Mesothelial cell of epicardium (in vitro differentiated cells): Measurements from ENCODE around the gene ZNF710. TPM values are rescaled to one million over a fixed set of nuclear protein-coding genes. Genes with fewer than 3 reads are reported as not detected.

ENCODE experiments used
- DNase-seq, 2 experiments: peaks; one replicate each; pipeline ENCODE4 v3.0.0; 2021; ENCODE audit warnings: low spot score in 2 of 2; ENCODE audit not compliant: unreplicated experiment in 2 of 2
- H3K27ac Mint-ChIP-seq: 2 replicates; pipeline ENCODE4 v1.8.0; 2021; ENCODE audit warnings: mixed read lengths
- H3K27me3 Mint-ChIP-seq: 2 replicates; pipeline ENCODE4 v1.8.0; 2021; ENCODE audit warnings: low read depth, mixed read lengths
- H3K36me3 Mint-ChIP-seq: 2 replicates; pipeline ENCODE4 v1.8.0; 2021; ENCODE audit warnings: mixed read lengths
- H3K4me1 Mint-ChIP-seq: 2 replicates; pipeline ENCODE4 v1.8.0; 2021; ENCODE audit warnings: mixed read lengths
- H3K4me3 Mint-ChIP-seq: 2 replicates; pipeline ENCODE4 v1.8.0; 2021; ENCODE audit warnings: mild to moderate bottlenecking, moderate library complexity, mixed read lengths
- H3K9me3 Mint-ChIP-seq: 2 replicates; pipeline ENCODE4 v1.8.0; 2021; ENCODE audit warnings: mixed read lengths
- CTCF ChIP-seq: fragments of 200-600 bp; sonication (generic); IDR thresholded peaks from one replicate; pipeline ENCODE4 v1.5.0; 2021; ENCODE audit warnings: antibody characterized with exemption; ENCODE audit not compliant: unreplicated experiment
- total RNA-seq: library from RNA; stranded (reverse); gene quantifications from 3 replicates; pipeline ENCODE4 v1.2.1, GENCODE V29; 2021

ZNF710 gene
- total RNA-seq, 1 donor from 2014 or later = 30.4 TPM

- TF ChIP-seq CTCF = no peak
- Mint-ChIP-seq H3K9me3 (no peaks in the 10 kb centered on the region), H3K4me3 (no peak overlapping the region), H3K36me3 (peaks cover 13% of the 10 kb centered on the region), H3K27me3 (no peaks in the 10 kb centered on the region), H3K27ac (peak overlapping the region; percentile 80), H3K4me1 (peaks cover 8% of the 10 kb centered on the region)
- DNase-seq = no peak
These were observed 74.5 kb downstream of the ZNF710 start for GRCh38 chr15:90075420-90076289.

- no peak for DNase-seq
- H3K27me3 Mint-ChIP-seq = no peaks in the 10 kb centered on the region
- H3K4me1 Mint-ChIP-seq = peaks cover 8% of the 10 kb centered on the region
- H3K4me3 Mint-ChIP-seq = no peak overlapping the region
- peaks cover 14% of the 10 kb centered on the region for H3K36me3 Mint-ChIP-seq
- H3K9me3 Mint-ChIP-seq = no peaks in the 10 kb centered on the region
- no peak for TF ChIP-seq CTCF
- H3K27ac Mint-ChIP-seq = no peak overlapping the region
These were observed 75.6 kb downstream of the ZNF710 start for GRCh38 chr15:90076716-90077115.

GRCh38 chr15:90078965-90079364, 77.8 kb downstream of the ZNF710 start:
- no peak for DNase-seq
- Mint-ChIP-seq H3K9me3 (no peaks in the 10 kb centered on the region), H3K4me1 (peaks cover 8% of the 10 kb centered on the region)

DNA sequence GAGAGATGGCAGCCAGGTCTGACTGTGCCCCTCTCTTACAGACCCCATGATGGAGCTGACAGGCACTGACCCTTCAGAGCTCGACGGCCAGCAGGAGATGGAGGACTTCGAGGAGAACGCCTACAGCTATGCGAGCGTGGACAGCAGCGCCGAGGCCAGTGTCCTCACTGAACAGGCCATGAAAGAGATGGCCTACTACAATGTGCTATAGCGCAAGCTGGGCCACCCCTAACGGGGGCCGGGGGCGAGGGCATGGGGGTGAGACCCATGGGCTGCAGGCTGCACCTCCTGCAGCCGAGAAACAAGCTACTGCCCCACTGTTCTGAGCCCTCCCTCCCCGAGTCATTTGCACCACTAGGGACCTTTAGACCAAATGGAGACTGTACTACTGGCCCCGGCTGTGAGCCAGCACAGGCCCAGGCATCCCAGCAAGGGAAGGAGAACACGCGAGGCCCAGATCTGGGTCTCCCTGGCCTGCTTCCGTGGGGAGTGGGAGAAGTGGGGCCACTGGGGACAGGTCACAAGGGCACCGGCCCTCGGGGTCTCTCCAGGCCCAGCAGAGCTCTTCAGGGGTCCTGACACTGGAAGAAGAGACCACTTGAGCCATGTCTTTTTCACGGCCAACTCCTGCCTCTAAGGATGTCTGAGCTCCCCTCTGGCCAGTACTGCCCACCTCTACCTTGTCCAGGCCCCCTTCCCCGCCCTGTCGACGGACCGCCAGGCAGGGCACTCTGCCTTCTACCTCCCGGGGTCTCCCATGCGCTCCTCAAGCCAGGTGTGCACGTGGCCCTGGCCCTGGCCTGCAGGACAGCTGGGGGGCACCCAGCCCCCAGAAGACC, 78.7 kb downstream of the ZNF710 start:
- peaks cover 17% of the 10 kb centered on the region for H3K36me3 Mint-ChIP-seq
- H3K9me3 Mint-ChIP-seq = no peaks in the 10 kb centered on the region
- no peak overlapping the region for H3K27ac Mint-ChIP-seq
- H3K27me3 Mint-ChIP-seq = no peaks in the 10 kb centered on the region
- no peak for DNase-seq
- no peak overlapping the region for H3K4me3 Mint-ChIP-seq
- TF ChIP-seq CTCF = no peak
- H3K4me1 Mint-ChIP-seq = peaks cover 8% of the 10 kb centered on the region

More at GRCh38 chr15:90078965-90079364, 77.8 kb downstream of the ZNF710 start:
- Mint-ChIP-seq H3K27me3 (no peaks in the 10 kb centered on the region), H3K36me3 (peaks cover 20% of the 10 kb centered on the region), H3K4me3 (no peak overlapping the region), H3K27ac (no peak overlapping the region)
- TF ChIP-seq CTCF = no peak

DNA sequence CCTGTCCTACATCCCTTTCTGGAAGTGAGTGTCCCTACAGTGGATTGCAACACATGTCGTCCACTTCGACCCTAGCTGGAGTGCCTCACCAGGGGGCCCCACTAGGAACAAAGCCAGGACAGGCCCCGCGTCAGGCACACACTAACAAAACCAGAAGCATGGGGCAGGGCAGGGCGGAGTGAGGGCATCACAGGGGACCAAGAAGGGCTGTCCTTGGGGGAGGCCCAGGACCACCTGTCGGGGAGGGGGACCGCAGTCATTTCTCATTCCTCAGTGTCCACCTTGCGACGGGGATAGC, 79.3 kb downstream of the ZNF710 start:
- H3K4me1 Mint-ChIP-seq = peaks cover 8% of the 10 kb centered on the region
- no peak overlapping the region for H3K4me3 Mint-ChIP-seq
- DNase-seq = no peak
- no peak overlapping the region for H3K27ac Mint-ChIP-seq
- H3K9me3 Mint-ChIP-seq = no peaks in the 10 kb centered on the region
- no peaks in the 10 kb centered on the region for H3K27me3 Mint-ChIP-seq
- peaks cover 17% of the 10 kb centered on the region for H3K36me3 Mint-ChIP-seq
- TF ChIP-seq CTCF = no peak
